Natural killer cell treated with Interleukin-12 subunit alpha and Interleukin-12 subunit beta and Interleukin-15 and Interleukin-18, amount 100 ng/mL, for 72 hours (primary cell): Measurements from ENCODE around the gene HLA-DOA. TPM values are rescaled to one million over a fixed set of nuclear protein-coding genes. Genes with fewer than 3 reads are reported as not detected.
A peak's percentile ranks its signal among the peaks of the same experiment; 100 is the strongest.

Experiments
- ATAC-seq, 2 donors: fragments of 150-1000 bp; cut with Tn5 transposase in 1 of 2; sonication (Bioruptor Pico), chemical (Tn5 transposase) in 1 of 2; 2 replicates each; pipeline ENCODE4 v1.10.0; 2021
- DNase-seq: peaks from one replicate; pipeline ENCODE4 v3.0.0; 2022; ENCODE audit warnings: low spot score
- H3K27ac Mint-ChIP-seq, 2 donors: 1 replicate in 1 of 2; 2 replicates in 1 of 2; pipeline ENCODE4 v1.8.0; 2022; ENCODE audit warnings: mixed read lengths in 2 of 2, mild to moderate bottlenecking in 1 of 2, moderate library complexity in 1 of 2
- H3K27me3 Mint-ChIP-seq, 2 donors: 1 replicate in 1 of 2; 2 replicates in 1 of 2; pipeline ENCODE4 v1.8.0; 2022; ENCODE audit warnings: mixed read lengths in 2 of 2
- H3K36me3 Mint-ChIP-seq: one replicate; pipeline ENCODE4 v1.8.0; 2022; ENCODE audit warnings: mixed read lengths
- H3K4me1 Mint-ChIP-seq, 2 donors: 1 replicate in 1 of 2; 2 replicates in 1 of 2; pipeline ENCODE4 v1.8.0; 2022; ENCODE audit warnings: low read depth in 2 of 2, mixed read lengths in 2 of 2, mild to moderate bottlenecking in 1 of 2
- H3K4me3 Mint-ChIP-seq: one replicate; pipeline ENCODE4 v1.8.0; 2022; ENCODE audit warnings: mixed read lengths
- H3K9me3 Mint-ChIP-seq: 2 replicates; pipeline ENCODE4 v1.8.0; 2022; ENCODE audit warnings: mixed read lengths
- total RNA-seq, 2 donors: library from RNA; stranded (reverse); gene quantifications; one replicate each; pipeline ENCODE4 v1.2.3, GENCODE V29; 2022

Gene HLA-DOA
- total RNA-seq, 2 donors from 2014 or later, result 0.86 to 22.1 TPM

DNA sequence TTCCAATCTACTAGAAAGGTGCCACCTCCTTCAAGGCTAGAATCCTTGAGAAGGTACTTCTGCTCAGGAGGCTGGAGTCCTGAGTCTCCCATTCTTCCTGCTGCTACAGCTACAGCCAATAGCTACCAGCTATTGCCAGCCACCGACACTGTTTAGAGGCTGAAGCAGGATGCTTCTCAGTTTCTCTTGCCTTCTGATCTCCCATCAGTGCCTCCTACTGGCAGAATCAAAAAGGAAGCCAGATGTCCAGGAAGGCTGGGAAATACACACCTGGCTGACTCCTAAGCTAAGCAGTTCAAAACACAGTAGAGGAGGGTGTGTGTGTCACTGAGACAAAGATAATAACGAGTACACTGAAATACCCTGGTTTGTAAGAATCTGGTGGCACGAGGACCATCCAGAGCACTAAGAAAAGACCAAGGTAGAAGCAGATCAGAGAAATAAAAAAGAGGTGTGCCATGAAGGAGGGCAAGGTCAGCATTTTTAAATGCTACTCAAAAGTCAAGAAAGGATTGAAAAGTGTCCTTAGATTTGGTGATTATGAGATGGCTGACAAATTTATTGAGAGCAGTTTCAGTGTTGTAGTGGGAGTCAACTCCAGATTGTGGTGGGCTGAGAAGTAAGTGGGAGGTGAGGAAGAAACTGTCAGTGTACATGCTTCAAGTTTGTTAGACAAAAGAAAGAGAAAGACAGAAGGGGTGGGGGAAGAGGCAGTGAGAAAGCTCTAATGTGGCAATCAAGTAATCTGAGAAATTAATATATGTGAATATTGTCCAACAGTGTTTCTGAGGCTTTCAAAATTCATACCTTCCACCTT lies 54.2 kb downstream of the HLA-DOA start:
- ATAC-seq, result no peak
- no peak overlapping the region for H3K27ac Mint-ChIP-seq

DNA sequence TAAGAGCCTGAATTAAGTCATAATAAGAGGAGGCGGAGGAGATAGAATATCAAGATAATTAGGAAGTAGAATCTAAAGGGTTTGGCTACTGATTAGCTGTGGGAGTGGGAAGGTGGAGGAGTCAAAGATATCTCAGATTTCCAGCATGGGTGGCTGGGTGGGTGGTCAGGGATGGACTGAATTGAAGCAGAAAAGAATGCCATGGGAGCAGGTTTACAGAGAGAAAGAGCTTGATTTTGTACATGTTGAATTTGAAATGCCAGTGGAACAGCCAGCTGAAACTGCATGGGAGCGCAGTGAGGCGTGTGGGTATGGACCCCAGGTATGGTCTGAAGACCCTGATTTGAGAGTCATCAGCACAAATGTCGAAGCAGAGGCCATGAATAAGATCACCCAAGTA lies 55.1 kb downstream of the HLA-DOA start:
- Mint-ChIP-seq H3K27me3 (no peaks in the 10 kb centered on the region), H3K4me1 (peaks cover 33 to 40% of the 10 kb centered on the region in 2 donors), H3K9me3 (no peaks in the 10 kb centered on the region), H3K36me3 (no peaks in the 10 kb centered on the region), H3K4me3 (no peak overlapping the region), H3K27ac (peak overlapping the region in 1 of 2 donors; percentile 87)
- DNase-seq (no peak), ATAC-seq (no peak)

More for the DNA sequence above, 54.2 kb downstream of the HLA-DOA start:
- Mint-ChIP-seq H3K36me3 (no peaks in the 10 kb centered on the region), H3K4me3 (peak overlapping the region; percentile 4), H3K27me3 (no peaks in the 10 kb centered on the region), H3K4me1 (peaks cover 30 to 37% of the 10 kb centered on the region in 2 donors), H3K9me3 (no peaks in the 10 kb centered on the region)
- DNase-seq, result no peak

Other genes starting within 250 kb of the HLA-DOA start
- 1 to 10 TPM in 1 of 2 donors, under 1 TPM in 1; 0.88 to 7.4 TPM for gene HLA-DQB2, start 246.1 kb downstream of the HLA-DOA start, total RNA-seq
- gene HLA-DOB, start 192.6 kb downstream of the HLA-DOA start, total RNA-seq, result 10 to 100 TPM in 1 of 2 donors, 1 to 10 TPM in 1; 3.3 to 13.9 TPM
- gene TAP2, start 170.9 kb downstream of the HLA-DOA start, total RNA-seq, result 100 to 1,000 TPM; 220 to 252 TPM
- gene PSMB8, start 165.5 kb downstream of the HLA-DOA start, total RNA-seq, result 100 to 1,000 TPM; 259 to 356 TPM
- 100 to 1,000 TPM; 512 to 588 TPM for gene TAP1, start 155.9 kb downstream of the HLA-DOA start, total RNA-seq
- 100 to 1,000 TPM; 212 to 401 TPM for gene PSMB9, start 155.4 kb downstream of the HLA-DOA start, total RNA-seq
- 10 to 100 TPM in 1 of 2 donors, 1 to 10 TPM in 1; 2.7 to 17.8 TPM for gene HLA-DMB, start 68.6 kb downstream of the HLA-DOA start, total RNA-seq
- 10 to 100 TPM; 16.9 to 73.0 TPM for gene HLA-DMA, start 56.5 kb downstream of the HLA-DOA start, total RNA-seq
- gene BRD2, start 41.0 kb downstream of the HLA-DOA start, total RNA-seq, result 100 to 1,000 TPM; 347 to 352 TPM
- gene HLA-DPA1, start 64.1 kb upstream of the HLA-DOA start, total RNA-seq, result 100 to 1,000 TPM in 1 of 2 donors, 10 to 100 TPM in 1; 33.8 to 145 TPM
- gene HLA-DPB1, start 66.4 kb upstream of the HLA-DOA start, total RNA-seq, result 10 to 100 TPM; 14.7 to 93.6 TPM
- 1 to 10 TPM; 1.1 to 1.3 TPM for gene COL11A2, start 182.9 kb upstream of the HLA-DOA start, total RNA-seq
- 10 to 100 TPM; 43.9 to 50.4 TPM for gene RXRB, start 191.1 kb upstream of the HLA-DOA start, total RNA-seq
- 100 to 1,000 TPM in 1 of 2 donors, 10 to 100 TPM in 1; 91.5 to 102 TPM for gene SLC39A7, start 191.3 kb upstream of the HLA-DOA start, total RNA-seq
- 1 to 10 TPM; 3.3 to 6.2 TPM for gene HSD17B8, start 195.1 kb upstream of the HLA-DOA start, total RNA-seq
- 10 to 100 TPM; 31.1 to 35.5 TPM for gene RING1, start 198.9 kb upstream of the HLA-DOA start, total RNA-seq